ENCODE data around the gene DTWD1. TPM values are rescaled to one million over a fixed set of nuclear protein-coding genes. Genes with fewer than 3 reads are reported as not detected.

DTWD1 gene
- total and polyA plus RNA-seq, 12 donors: 11.7 to 45.7 (median 22.2) TPM

GRCh38 chr15:49645941-49646340 is 25.1 kb downstream of the DTWD1 start:
- no peaks in the 10 kb centered on the region for H3K9me3 ChIP-seq (replicated peaks in 1 of 3)
- H3K36me3 ChIP-seq (replicated peaks in 1 of 2): no peaks in the 10 kb centered on the region
- H3K27me3 ChIP-seq: no peaks in the 10 kb centered on the region
- peak; percentile 33 to 82 (median 68) for DNase-seq
- intact Hi-C loops (cut with DNase I): no loop called here
- H3K4me1 ChIP-seq (replicated peaks in 1 of 2): peaks cover 0 to 16% of the 10 kb centered on the region in 2 donors
- no peak overlapping the region for H3K4me3 ChIP-seq
- peak overlapping the region in 1 of 5 donors; percentile 4 for H3K27ac ChIP-seq
- TF ChIP-seq CTCF (IDR thresholded peaks at IDR 0.05) (no peak), POLR2A (IDR thresholded peaks at IDR 0.05) (no peak)

- H3K27me3 ChIP-seq: no peaks in the 10 kb centered on the region
- no peaks in the 10 kb centered on the region for H3K9me3 ChIP-seq (replicated peaks in 1 of 3)
- H3K27ac ChIP-seq: no peak overlapping the region
- H3K4me1 ChIP-seq (replicated peaks in 1 of 2): peaks cover 0 to 16% of the 10 kb centered on the region in 2 donors
- no peaks in the 10 kb centered on the region for H3K36me3 ChIP-seq (replicated peaks in 1 of 2)
- whole genome bisulfite sequencing, 4 donors: 93 to 98% (median 95%) methylated on average over 2 of the region's 2 CpGs
- TF ChIP-seq POLR2A (IDR thresholded peaks at IDR 0.05) (no peak), CTCF (IDR thresholded peaks at IDR 0.05) (no peak)
- no peak overlapping the region for H3K4me3 ChIP-seq
- intact Hi-C loops (cut with DNase I): no loop called here
- DNase-seq: no peak
Measured at GRCh38 chr15:49646891-49647290, 26.0 kb downstream of the DTWD1 start.

- 93 to 98% (median 96%) methylated on average over 1 of the region's 1 CpG for WGBS, 4 donors
- Histone ChIP-seq H3K4me1 (replicated peaks in 1 of 2) (peaks cover 0 to 6% of the 10 kb centered on the region in 2 donors), H3K4me3 (no peak overlapping the region), H3K9me3 (replicated peaks in 1 of 3) (peaks cover 0 to 19% (median 0%) of the 10 kb centered on the region in 3 donors), H3K27ac (no peak overlapping the region), H3K36me3 (replicated peaks in 1 of 2) (no peaks in the 10 kb centered on the region), H3K27me3 (no peaks in the 10 kb centered on the region)
- intact Hi-C loops (cut with DNase I): no loop called here
- TF ChIP-seq POLR2A (IDR thresholded peaks at IDR 0.05) (no peak), CTCF (IDR thresholded peaks at IDR 0.05) (no peak)
- no peak for DNase-seq
Measured at GRCh38 chr15:49649987-49650386, 29.1 kb downstream of the DTWD1 start.

- intact Hi-C loops (cut with DNase I): no loop called here
Measured at GRCh38 chr15:49650676-49651075, 29.8 kb downstream of the DTWD1 start.

More at GRCh38 chr15:49650676-49651075, 29.8 kb downstream of the DTWD1 start:
- peaks cover 0 to 4% of the 10 kb centered on the region in 2 donors for H3K4me1 ChIP-seq (replicated peaks in 1 of 2)
- DNase-seq: no peak
- no peaks in the 10 kb centered on the region for H3K27me3 ChIP-seq
- no peak overlapping the region for H3K4me3 ChIP-seq
- peaks cover 0 to 19% (median 0%) of the 10 kb centered on the region in 3 donors for H3K9me3 ChIP-seq (replicated peaks in 1 of 3)
- H3K27ac ChIP-seq: no peak overlapping the region
- no peaks in the 10 kb centered on the region for H3K36me3 ChIP-seq (replicated peaks in 1 of 2)
- no peak for TF ChIP-seq CTCF (IDR thresholded peaks at IDR 0.05)
- no peak for TF ChIP-seq POLR2A (IDR thresholded peaks at IDR 0.05)
- WGBS, 4 donors: 69 to 78% (median 70%) methylated on average over 2 of the region's 2 CpGs
